Fibroblast of skin of right quadriceps (primary cell): ENCODE results near the gene CYP4A11.
"Not testable (repeated sequence)": the region's sequence is repeated elsewhere in the genome, so short reads cannot be mapped to it uniquely, and the experiment has no call there.

ENCODE experiments used
- DNase-seq: peaks from one replicate; pipeline ENCODE4 v3.0.0-alpha.2; 2013

CYP4A11 gene

DNA sequence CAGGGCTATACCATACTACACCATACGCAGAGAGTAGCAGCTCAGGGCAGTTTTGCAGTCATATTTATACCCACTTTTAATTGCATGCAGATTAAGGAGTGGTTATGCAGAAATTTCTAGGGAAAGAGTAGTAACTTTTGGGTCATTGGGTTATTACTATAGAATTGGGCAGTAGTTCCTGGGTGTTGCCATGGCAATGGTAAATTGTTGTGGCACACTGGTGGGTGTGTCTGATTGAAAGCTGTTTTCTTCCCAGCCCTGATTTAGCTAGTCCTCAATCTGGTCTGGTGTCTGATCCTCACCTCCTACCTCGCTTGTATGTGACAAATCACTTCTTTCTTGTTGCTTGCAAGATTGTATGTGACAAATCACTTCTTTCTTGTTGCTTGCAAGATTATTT, 30.5 kb downstream of the CYP4A11 start:
- no peak for DNase-seq

DNA sequence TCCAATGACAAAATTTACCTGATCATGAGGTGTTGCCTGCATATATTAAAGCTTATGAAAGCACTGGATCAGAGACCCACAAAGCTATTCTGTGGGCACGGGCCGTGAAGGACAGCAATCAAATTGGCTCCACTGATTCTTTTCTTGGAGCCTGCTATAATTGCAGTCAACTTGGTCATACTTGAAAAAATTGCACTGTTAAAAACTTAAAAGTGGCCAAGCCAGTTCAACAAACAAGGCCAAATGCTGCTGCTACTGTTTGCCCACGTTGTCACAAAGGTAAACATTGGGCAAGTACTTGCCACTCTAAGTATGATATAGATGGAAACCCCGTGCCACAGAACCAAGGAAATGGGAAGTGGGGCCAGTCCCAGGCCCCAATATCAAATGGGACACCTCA, 37.8 kb downstream of the CYP4A11 start:
- DNase-seq = no peak

GRCh38 chr1:46900401-46900800, 40.9 kb downstream of the CYP4A11 start:
- DNase-seq = no peak

DNA sequence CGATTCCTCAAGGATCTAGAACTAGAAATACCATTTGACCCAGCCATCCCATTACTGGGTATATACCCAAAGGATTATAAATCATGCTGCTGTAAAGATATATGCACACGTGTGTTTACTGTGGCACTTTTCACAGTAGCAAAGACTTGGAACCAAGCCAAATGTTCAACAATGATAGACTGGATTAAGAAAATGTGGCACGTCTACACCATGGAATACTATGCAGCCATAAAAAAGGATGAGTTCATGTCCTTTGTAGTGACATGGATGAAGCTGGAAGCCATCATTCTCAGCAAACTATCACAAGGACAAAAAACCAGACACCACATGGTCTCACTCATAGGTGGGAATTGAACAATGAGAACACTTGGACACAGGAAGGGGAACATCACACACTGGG, 59.6 kb downstream of the CYP4A11 start:
- DNase-seq = not testable (repeated sequence)
